ENCODE measurements around the gene TMEM220. TPM values are rescaled to one million over a fixed set of nuclear protein-coding genes. Genes with fewer than 3 reads are reported as not detected.
A peak's percentile ranks its signal among the peaks of the same experiment; 100 is the strongest.

Gene TMEM220
- total RNA-seq, 2 experiments from 2014 or later, result 0.16 to 1.1 TPM

DNA sequence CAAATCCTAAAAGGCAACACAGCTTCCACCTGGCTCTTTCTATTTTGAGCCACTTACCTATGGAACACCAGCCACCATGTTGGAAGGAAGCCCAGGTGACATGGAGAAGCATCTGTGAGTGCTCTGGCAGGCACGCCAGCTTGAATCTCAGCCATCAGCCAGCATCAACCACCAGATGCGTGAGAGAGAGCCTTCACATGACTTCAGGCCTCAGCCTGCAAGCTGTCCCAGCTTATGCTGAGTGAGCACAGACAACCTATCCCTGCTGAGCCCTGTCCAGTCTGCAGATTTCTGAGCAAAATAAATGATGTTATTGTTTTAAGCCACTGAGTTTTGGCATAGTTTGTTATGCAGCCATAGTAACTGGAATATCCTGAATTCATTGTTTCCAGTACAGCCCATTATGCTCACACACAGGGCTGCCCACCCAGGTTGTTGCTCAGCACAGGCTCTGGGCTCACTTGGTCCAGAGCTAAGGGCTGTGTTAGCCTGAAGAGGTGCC, 39.0 kb upstream of the TMEM220 start:
- CTCF ChIA-PET, result no interaction called here
- peaks cover 4% of the 10 kb centered on the region for H3K9me3 Mint-ChIP-seq (ENCODE audit: insufficient read depth)

DNA sequence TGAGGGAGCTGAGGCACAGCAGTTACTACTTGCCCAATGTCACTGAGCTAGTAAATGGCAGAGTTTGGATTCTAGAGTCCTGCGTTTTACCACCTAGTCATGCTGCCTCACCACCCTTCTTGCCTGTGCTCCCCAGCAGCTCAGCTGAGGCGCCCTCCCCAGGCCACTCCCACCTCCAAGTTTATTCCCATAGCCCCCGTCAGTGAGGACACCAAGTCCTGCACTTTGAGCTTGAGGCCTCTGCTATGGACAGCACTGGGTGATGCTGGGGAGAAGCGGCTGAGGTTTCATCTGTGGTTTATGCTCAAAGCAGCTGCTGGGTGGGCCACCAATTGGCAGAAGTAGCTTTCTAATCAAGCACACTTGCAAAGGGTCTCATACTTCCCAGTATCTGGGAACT, 37.4 kb upstream of the TMEM220 start:
- ChIA-PET POLR2A (no interaction called here), CTCF (interaction anchor here (1.0 to 1.6 kb wide), 3 partner anchors 13 to 78 kb away, joined by 3 to 4 read pairs (median 4); no protein-coding TSS in a partner anchor)
- no peak overlapping the region for H3K27ac Mint-ChIP-seq
- ATAC-seq (no peak), DNase-seq (no peak)
- no peaks in the 10 kb centered on the region for H3K36me3 Mint-ChIP-seq (ENCODE audit: low read depth)
- peaks cover 2% of the 10 kb centered on the region for H3K9me3 Mint-ChIP-seq (ENCODE audit: insufficient read depth)
- no peak overlapping the region for H3K4me3 Mint-ChIP-seq
- H3K4me1 Mint-ChIP-seq (ENCODE audit: low read depth), result no peaks in the 10 kb centered on the region
- no peaks in the 10 kb centered on the region for H3K27me3 Mint-ChIP-seq (ENCODE audit: low read depth)

More for the DNA sequence above, 39.0 kb upstream of the TMEM220 start:
- no peaks in the 10 kb centered on the region for H3K36me3 Mint-ChIP-seq (ENCODE audit: low read depth)
- POLR2A ChIA-PET, result no interaction called here
- ATAC-seq (no peak), DNase-seq (no peak)
- no peak overlapping the region for H3K27ac Mint-ChIP-seq
- H3K4me3 Mint-ChIP-seq, result no peak overlapping the region
- H3K4me1 Mint-ChIP-seq (ENCODE audit: low read depth), result no peaks in the 10 kb centered on the region
- H3K27me3 Mint-ChIP-seq (ENCODE audit: low read depth), result no peaks in the 10 kb centered on the region

DNA sequence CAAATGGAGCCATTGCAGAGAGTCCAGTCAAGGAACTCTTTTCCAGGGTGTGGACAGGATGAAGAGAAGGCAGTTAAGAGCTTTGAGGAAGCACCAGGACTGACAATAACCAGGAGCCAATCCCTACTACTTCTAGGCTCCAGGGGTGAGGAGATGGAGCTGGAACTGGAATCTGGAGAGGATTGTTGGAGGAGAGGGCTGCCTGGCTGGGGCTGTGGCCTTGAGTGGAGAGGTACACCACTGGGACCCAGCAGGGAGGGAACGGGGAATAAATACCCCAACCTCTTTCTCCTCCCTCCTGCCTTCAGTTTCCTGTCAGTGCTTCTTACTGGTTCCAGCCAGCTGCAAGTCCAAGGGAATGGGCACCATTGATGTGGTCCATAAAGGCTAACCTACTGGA, 32.2 kb upstream of the TMEM220 start:
- H3K4me1 Mint-ChIP-seq (ENCODE audit: low read depth), result no peaks in the 10 kb centered on the region
- no peak overlapping the region for H3K4me3 Mint-ChIP-seq
- H3K36me3 Mint-ChIP-seq (ENCODE audit: low read depth), result no peaks in the 10 kb centered on the region
- POLR2A ChIA-PET, result no interaction called here
- CTCF ChIA-PET, result interaction anchor here (1.1 to 1.4 kb wide), 2 partner anchors 11 to 24 kb away, joined by 3 to 6 read pairs; no protein-coding TSS in a partner anchor
- DNase-seq, result no peak
- no peaks in the 10 kb centered on the region for H3K9me3 Mint-ChIP-seq (ENCODE audit: insufficient read depth)
- ATAC-seq, result no peak
- no peaks in the 10 kb centered on the region for H3K27me3 Mint-ChIP-seq (ENCODE audit: low read depth)
- H3K27ac Mint-ChIP-seq, result no peak overlapping the region

DNA sequence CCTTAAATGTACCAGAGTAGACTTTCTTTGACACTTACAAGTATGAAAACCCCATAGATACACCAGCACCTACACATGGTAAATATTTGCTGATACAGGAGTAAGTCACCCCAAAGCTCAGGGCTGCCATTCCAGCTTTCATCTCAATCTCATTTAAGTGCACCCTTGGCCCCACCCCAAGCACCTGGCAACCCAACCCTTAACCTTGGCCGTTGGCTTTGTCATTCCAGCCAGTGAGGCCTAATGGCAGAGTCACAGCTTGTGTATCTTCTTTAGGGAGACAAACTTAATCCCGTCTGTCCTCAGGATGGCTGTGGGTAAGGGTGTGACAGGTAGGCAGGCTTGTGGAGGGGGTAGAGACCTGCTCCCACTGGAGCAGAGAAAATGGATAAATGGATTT, 31.5 kb upstream of the TMEM220 start:
- POLR2A ChIA-PET, result no interaction called here
- H3K27me3 Mint-ChIP-seq (ENCODE audit: low read depth), result no peaks in the 10 kb centered on the region
- no peak for DNase-seq
- CTCF ChIA-PET, result no interaction called here
- H3K27ac Mint-ChIP-seq, result no peak overlapping the region
- H3K9me3 Mint-ChIP-seq (ENCODE audit: insufficient read depth), result no peaks in the 10 kb centered on the region
- no peak overlapping the region for H3K4me3 Mint-ChIP-seq
- ATAC-seq, result no peak
- no peaks in the 10 kb centered on the region for H3K36me3 Mint-ChIP-seq (ENCODE audit: low read depth)
- H3K4me1 Mint-ChIP-seq (ENCODE audit: low read depth), result no peaks in the 10 kb centered on the region

DNA sequence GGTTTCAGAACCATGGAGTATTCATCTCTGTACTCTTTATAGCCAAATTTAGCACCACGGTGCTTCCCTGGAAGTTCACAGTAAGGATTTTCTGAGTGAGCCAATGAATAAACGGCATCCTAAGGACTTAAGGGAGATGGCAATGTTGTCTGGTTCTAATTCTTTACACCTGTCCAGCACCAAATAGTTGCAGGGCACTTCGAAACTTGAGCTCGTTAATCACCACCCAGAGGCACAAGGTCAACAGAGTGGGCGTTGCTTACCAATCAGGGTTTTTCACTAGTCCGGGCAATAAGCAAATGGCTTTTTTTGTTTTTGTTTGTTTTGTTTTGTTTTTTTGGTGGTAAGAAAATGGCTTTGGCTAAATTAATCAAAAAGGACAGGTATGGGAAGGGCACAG, 28.2 kb upstream of the TMEM220 start:
- Mint-ChIP-seq H3K4me1 (ENCODE audit: low read depth) (no peaks in the 10 kb centered on the region), H3K27me3 (ENCODE audit: low read depth) (no peaks in the 10 kb centered on the region)

DNA sequence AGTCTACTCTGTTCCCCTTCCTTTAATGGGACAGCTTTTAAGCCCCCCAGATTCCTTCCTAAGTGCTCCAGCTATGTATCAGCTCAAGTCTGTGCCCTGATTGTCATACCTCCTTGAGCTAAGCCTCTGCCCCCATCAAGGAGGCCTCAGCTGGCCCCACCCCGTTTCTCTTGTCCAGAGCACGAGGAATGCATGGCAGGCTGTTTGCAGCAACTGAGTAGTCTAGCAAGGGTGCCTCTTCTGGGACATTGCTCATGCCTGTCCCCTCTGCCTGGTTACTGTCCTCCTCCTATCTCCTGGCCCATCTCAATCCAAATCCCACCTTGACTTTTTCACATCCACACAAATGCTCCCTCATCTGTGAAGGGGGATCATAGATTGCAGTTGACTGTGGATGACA, 27.8 kb upstream of the TMEM220 start:
- H3K27ac Mint-ChIP-seq, result no peak overlapping the region
- ChIA-PET POLR2A (no interaction called here), CTCF (interaction anchor here (1.0 kb wide), 1 partner anchor 21 kb away, joined by 3 read pairs; no protein-coding TSS in a partner anchor)
- no peaks in the 10 kb centered on the region for H3K36me3 Mint-ChIP-seq (ENCODE audit: low read depth)
- H3K4me3 Mint-ChIP-seq, result no peak overlapping the region
- H3K4me1 Mint-ChIP-seq (ENCODE audit: low read depth), result no peaks in the 10 kb centered on the region
- H3K27me3 Mint-ChIP-seq (ENCODE audit: low read depth), result no peaks in the 10 kb centered on the region
- ATAC-seq (no peak), DNase-seq (no peak)
- H3K9me3 Mint-ChIP-seq (ENCODE audit: insufficient read depth), result no peaks in the 10 kb centered on the region

More for the DNA sequence above, 28.2 kb upstream of the TMEM220 start:
- DNase-seq (no peak), ATAC-seq (no peak)
- Mint-ChIP-seq H3K36me3 (ENCODE audit: low read depth) (no peaks in the 10 kb centered on the region), H3K4me3 (no peak overlapping the region), H3K27ac (no peak overlapping the region), H3K9me3 (ENCODE audit: insufficient read depth) (no peaks in the 10 kb centered on the region)
- POLR2A ChIA-PET, result no interaction called here
- CTCF ChIA-PET, result interaction anchor here (1.0 kb wide), 1 partner anchor 21 kb away, joined by 3 read pairs; no protein-coding TSS in a partner anchor

DNA sequence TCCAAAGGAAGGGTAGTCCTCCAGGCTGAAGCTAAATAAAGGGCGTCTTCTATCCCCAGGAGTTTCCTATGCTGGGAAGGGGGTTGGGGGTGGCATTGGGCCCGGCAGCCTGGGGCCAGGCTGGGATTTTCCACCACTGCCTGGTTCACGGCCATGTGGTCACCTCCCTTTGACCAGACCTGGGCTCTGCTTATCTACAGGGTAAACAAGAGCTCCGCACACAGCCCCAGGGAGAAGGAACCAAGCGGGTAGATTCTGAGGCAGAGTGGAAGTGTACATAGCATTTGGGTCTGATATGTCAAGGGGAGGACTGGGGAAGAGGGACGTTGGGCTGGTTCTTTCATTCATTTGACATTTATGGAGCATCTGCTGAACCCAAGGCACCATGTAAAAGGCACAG, 27.2 kb upstream of the TMEM220 start:
- Mint-ChIP-seq H3K27ac (no peak overlapping the region), H3K4me3 (no peak overlapping the region), H3K36me3 (ENCODE audit: low read depth) (no peaks in the 10 kb centered on the region), H3K27me3 (ENCODE audit: low read depth) (no peaks in the 10 kb centered on the region), H3K9me3 (ENCODE audit: insufficient read depth) (no peaks in the 10 kb centered on the region), H3K4me1 (ENCODE audit: low read depth) (no peaks in the 10 kb centered on the region)
- no peak for DNase-seq
- CTCF ChIA-PET, result no interaction called here
- ATAC-seq, result no peak
- POLR2A ChIA-PET, result no interaction called here

DNA sequence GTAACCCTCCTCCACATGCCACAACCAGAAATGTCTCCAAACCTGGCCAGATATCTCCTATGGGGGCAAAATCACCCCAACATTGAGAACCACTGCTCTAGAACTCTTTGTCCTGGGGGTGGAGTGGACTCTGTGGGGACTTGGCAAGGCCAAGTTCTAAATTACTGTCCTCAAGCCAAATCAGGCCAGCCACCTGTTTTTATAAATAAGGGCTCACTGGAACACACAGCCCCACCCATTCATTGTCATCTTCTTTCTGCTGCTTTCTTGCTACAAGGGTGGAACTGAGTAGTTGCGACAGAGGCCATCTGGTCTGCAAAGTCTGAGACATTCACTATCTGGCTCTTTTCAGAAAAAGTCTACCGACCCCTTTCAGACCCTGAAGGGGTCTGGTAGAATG, 26.8 kb upstream of the TMEM220 start:
- ChIA-PET CTCF (no interaction called here), POLR2A (no interaction called here)
- ATAC-seq (no peak), DNase-seq (no peak)
- Mint-ChIP-seq H3K9me3 (ENCODE audit: insufficient read depth) (no peaks in the 10 kb centered on the region), H3K4me1 (ENCODE audit: low read depth) (no peaks in the 10 kb centered on the region), H3K4me3 (no peak overlapping the region), H3K27ac (no peak overlapping the region), H3K36me3 (ENCODE audit: low read depth) (no peaks in the 10 kb centered on the region), H3K27me3 (ENCODE audit: low read depth) (no peaks in the 10 kb centered on the region)

DNA sequence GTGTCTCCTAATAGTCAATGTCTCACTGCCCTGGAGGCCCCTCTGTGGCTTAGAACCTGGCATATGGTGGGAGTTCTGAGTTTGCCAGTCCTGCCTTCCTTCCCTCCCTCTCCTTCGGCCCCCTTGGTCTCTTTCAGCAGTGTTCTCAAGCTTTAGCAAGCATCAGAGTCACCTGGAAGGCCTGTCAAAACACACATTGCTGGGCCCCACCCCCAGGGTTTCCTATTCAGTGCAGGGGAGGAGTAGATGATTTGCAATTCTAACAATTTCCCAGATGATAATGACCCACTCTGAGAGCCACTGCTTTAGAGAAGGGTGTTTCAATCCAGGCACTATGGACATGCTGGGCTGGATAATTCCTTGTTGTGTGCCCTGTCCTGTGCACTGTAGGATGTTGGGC, 26.4 kb upstream of the TMEM220 start:
- H3K27me3 Mint-ChIP-seq (ENCODE audit: low read depth), result no peaks in the 10 kb centered on the region
- no peaks in the 10 kb centered on the region for H3K9me3 Mint-ChIP-seq (ENCODE audit: insufficient read depth)
- no peaks in the 10 kb centered on the region for H3K4me1 Mint-ChIP-seq (ENCODE audit: low read depth)
- no peaks in the 10 kb centered on the region for H3K36me3 Mint-ChIP-seq (ENCODE audit: low read depth)
- ATAC-seq, result no peak
- POLR2A ChIA-PET, result no interaction called here
- H3K4me3 Mint-ChIP-seq, result no peak overlapping the region
- no peak overlapping the region for H3K27ac Mint-ChIP-seq
- no peak for DNase-seq
- CTCF ChIA-PET, result no interaction called here

DNA sequence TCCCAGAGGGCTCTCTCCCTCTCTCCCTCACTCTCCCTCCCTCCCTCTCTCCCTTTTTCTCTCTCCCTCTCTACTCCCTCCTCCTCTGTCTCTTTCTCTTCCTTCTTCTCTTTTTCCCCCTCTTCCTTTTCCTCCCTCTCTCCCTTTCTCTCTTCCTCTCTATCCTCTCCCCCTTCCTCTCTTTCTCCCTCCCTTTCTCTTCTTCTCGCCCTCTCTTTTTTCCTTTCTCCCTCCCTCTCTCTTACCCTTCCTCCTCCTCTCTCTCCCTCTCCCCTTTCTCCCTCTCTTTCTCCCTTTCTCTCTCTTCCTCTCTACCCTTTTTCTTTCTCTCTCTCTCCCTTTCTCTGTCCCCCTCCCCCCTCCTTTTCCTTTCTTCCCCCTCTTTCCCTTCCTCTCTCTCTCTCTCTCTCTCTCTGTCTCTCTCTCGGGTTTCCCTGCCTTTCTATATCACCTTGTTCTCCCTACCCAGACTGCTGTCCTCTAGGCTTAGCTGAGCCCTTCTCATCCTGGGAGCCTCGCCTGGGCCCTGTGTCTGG, 25.8 kb upstream of the TMEM220 start:
- ChIA-PET POLR2A (no interaction called here), CTCF (no interaction called here)
- H3K9me3 Mint-ChIP-seq (ENCODE audit: insufficient read depth), result no peaks in the 10 kb centered on the region
- no peak for ATAC-seq
- H3K27me3 Mint-ChIP-seq (ENCODE audit: low read depth), result no peaks in the 10 kb centered on the region
- H3K27ac Mint-ChIP-seq, result no peak overlapping the region
- no peak for DNase-seq
- no peaks in the 10 kb centered on the region for H3K4me1 Mint-ChIP-seq (ENCODE audit: low read depth)
- no peaks in the 10 kb centered on the region for H3K36me3 Mint-ChIP-seq (ENCODE audit: low read depth)
- H3K4me3 Mint-ChIP-seq, result no peak overlapping the region

DNA sequence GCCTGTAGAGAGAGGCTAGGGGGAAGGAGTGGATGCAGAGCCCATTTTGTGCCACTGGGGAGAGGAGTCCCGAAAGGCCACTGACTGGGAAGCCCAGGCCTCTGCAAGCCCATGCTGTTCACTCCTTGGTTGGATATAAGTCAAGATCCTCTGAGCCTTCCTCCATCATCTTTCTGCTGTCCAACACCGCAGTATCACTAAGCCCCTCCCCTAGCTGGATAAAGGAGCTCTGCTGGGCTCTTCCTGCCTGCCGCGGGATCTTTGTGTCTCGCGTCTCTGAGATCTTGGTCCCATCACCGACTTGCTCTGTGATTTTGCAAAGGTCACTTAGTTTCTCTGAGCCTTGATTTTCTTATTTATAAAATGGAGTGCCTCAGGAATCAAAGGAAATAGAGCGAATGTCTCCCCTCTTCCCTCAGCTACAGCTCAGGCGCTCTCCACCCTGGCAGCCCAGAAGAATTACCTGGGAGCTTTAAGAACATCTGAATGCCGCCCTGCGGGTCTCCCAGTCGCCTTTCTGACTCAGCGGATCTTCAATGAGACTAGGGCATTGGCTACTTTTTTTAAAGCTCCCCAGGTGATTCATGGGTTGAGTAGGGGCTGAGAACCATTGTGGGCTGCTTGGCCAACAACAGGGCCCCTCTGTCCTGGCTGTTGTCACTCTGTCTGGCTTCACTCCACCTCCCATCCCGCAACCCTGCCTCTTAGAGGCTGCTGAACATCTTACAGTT, 25.2 kb upstream of the TMEM220 start:
- Mint-ChIP-seq H3K27me3 (ENCODE audit: low read depth) (no peaks in the 10 kb centered on the region), H3K9me3 (ENCODE audit: insufficient read depth) (no peaks in the 10 kb centered on the region), H3K4me1 (ENCODE audit: low read depth) (no peaks in the 10 kb centered on the region), H3K36me3 (ENCODE audit: low read depth) (no peaks in the 10 kb centered on the region), H3K27ac (no peak overlapping the region), H3K4me3 (no peak overlapping the region)
- ChIA-PET POLR2A (no interaction called here), CTCF (interaction anchor here (1.1 to 1.4 kb wide), 5 partner anchors 12 to 109 kb away, joined by 3 to 5 read pairs (median 3); no protein-coding TSS in a partner anchor)
- DNase-seq (no peak), ATAC-seq (no peak)

DNA sequence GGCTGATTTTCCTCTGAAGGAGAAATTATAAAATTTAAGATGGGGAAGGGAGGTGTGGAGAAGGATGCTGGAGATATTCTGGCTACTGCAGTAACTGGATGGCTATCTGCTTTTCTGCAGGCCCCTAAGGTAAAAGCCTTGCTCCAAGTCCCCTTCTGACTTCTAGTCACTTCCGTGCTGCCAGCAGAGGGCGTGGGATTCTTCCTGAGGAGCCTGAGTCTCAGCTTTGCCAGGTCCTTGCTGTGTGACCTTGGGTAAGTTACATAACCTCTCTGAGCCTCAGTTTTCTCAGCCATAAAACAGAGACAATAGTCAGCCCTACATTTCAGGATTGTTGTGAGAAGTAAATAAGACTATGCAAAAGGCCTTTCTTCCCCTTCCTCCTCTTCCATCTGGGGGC, 24.3 kb upstream of the TMEM220 start:
- no peak for ATAC-seq
- ChIA-PET POLR2A (no interaction called here), CTCF (interaction anchor here (0.8 to 1.4 kb wide), 6 partner anchors 13 to 108 kb away, joined by 3 to 5 read pairs (median 3); no protein-coding TSS in a partner anchor)
- Mint-ChIP-seq H3K27ac (no peak overlapping the region), H3K4me1 (ENCODE audit: low read depth) (no peaks in the 10 kb centered on the region), H3K27me3 (ENCODE audit: low read depth) (no peaks in the 10 kb centered on the region), H3K9me3 (ENCODE audit: insufficient read depth) (no peaks in the 10 kb centered on the region), H3K4me3 (no peak overlapping the region), H3K36me3 (ENCODE audit: low read depth) (no peaks in the 10 kb centered on the region)
- DNase-seq, result peak; percentile 42
